PFSK-1 (cell line): ENCODE data around the gene IGFBP4.

ENCODE experiments used
- FOXP2 ChIP-seq: optimal IDR thresholded peaks from 2 replicates; pipeline ENCODE3; 2011; ENCODE audit warnings: borderline replicate concordance, control low read depth, inconsistent platforms; ENCODE audit not compliant: insufficient read depth; ENCODE audit errors: extremely low read length, extremely low read depth
- POLR2AphosphoS5 ChIP-seq: IDR thresholded peaks from 2 replicates; pipeline ENCODE4 v1.6.1; 2012; ENCODE audit warnings: low read depth, mild to moderate bottlenecking, control low read depth, low read length, moderate library complexity
- REST ChIP-seq, 2 experiments: IDR thresholded peaks; 2 replicates each; pipeline versions ENCODE4 v1.6.1 to v1.8.0; 2011 to 2012; ENCODE audit warnings: low read depth in 2 of 2, low read length in 2 of 2, control low read depth in 1 of 2, inconsistent platforms in 1 of 2, mild to moderate bottlenecking in 1 of 2, moderate library complexity in 1 of 2; ENCODE audit not compliant: insufficient read depth in 1 of 2
- SIN3A ChIP-seq: IDR thresholded peaks from 2 replicates; pipeline ENCODE4 v1.6.1; 2012; ENCODE audit warnings: mild to moderate bottlenecking, low read length, moderate library complexity, borderline replicate concordance; ENCODE audit not compliant: insufficient read depth
- TAF1 ChIP-seq: IDR thresholded peaks from 2 replicates; pipeline ENCODE4 v1.6.1; 2012; ENCODE audit warnings: low read length, control low read depth, borderline replicate concordance; ENCODE audit not compliant: insufficient read depth

The IGFBP4 gene

GRCh38 chr17:40431231-40431602, 12.0 kb upstream of the IGFBP4 start:
- TF ChIP-seq TAF1 (no peak), POLR2AphosphoS5 (no peak), SIN3A (no peak), REST (IDR thresholded peaks at IDR 0.05; ENCODE audit: insufficient read depth in 1 of 2, low read depth in 2 of 2, low read length in 2 of 2) (no peak), FOXP2 (no peak)

GRCh38 chr17:40432864-40433528, 10.3 kb upstream of the IGFBP4 start:
- no peak for TF ChIP-seq FOXP2
- no peak for TF ChIP-seq TAF1
- no peak for TF ChIP-seq POLR2AphosphoS5
- TF ChIP-seq REST (IDR thresholded peaks at IDR 0.05; ENCODE audit: insufficient read depth in 1 of 2, low read depth in 2 of 2, low read length in 2 of 2): no peak
- no peak for TF ChIP-seq SIN3A

DNA sequence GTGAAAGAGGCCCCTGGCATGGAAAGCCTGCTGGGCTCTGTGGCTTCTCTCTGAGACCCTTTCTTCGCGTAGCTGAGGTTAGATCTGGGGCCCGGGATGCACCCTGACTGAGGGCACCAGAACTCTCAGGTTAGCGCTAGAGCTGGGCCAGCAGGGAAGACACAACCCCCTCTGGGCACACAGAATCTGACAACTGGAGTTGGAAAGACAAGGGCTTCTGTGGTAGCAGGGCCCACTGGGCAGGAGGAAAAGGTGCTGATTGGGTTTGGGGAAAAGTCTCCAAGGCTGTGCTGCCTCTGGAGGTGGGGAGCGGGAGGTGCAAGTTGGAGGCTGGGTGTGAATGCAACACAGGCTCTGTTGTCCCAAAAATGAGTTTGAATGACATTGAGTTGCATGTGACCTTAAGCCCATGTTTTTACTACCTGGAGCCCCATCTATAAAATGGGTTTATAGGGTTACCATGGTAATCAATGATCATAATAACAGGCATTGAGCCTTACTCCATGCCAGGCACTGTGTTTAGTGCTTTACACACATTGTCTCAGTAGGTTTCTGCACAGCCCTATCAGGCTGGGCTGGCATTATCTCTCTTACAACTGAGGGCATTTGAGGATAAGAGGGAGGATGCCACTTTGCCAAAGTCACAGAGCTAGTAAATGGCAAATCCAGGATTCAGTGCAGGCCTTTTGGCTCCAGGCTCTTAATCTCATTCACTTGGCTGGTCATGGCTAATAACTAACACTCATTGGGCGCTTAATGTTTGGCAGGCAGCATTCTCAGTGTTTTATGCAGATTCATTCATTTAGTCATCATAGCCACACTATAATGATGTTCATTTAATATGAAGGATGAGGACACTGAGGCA, 9.5 kb upstream of the IGFBP4 start:
- no peak for TF ChIP-seq REST (IDR thresholded peaks at IDR 0.05; ENCODE audit: insufficient read depth in 1 of 2, low read depth in 2 of 2, low read length in 2 of 2)

GRCh38 chr17:40436636-40437035, 6.6 kb upstream of the IGFBP4 start:
- no peak for TF ChIP-seq REST (IDR thresholded peaks at IDR 0.05; ENCODE audit: insufficient read depth in 1 of 2, low read depth in 2 of 2, low read length in 2 of 2)
- TF ChIP-seq SIN3A: no peak
- no peak for TF ChIP-seq POLR2AphosphoS5
- TF ChIP-seq TAF1: no peak
- no peak for TF ChIP-seq FOXP2
